Measurements from ENCODE around the gene MUC6.
"Not testable (repeated sequence)": the region's sequence is repeated elsewhere in the genome, so short reads cannot be mapped to it uniquely, and the experiment has no call there.

- not testable (repeated sequence) for TF ChIP-seq POLR2A (IDR thresholded peaks at IDR 0.05; ENCODE audit: low read length); GATA1 (IDR thresholded peaks at IDR 0.05; ENCODE audit: low read depth, low read length)
Observed at GRCh38 chr11:975376-975775, 61.1 kb downstream of the MUC6 start.
